SH-SY5Y (cell line): Measurements from ENCODE around the gene SUGCT.

Source experiments
- GATA2 ChIP-seq: IDR thresholded peaks from 2 replicates; pipeline ENCODE4 v1.6.1; 2011; ENCODE audit warnings: mild to moderate bottlenecking, low read depth, low read length
- GATA3 ChIP-seq: IDR thresholded peaks from 2 replicates; pipeline ENCODE4 v1.6.1; 2011; ENCODE audit warnings: low read depth, mild to moderate bottlenecking, low read length, moderate library complexity

DNA sequence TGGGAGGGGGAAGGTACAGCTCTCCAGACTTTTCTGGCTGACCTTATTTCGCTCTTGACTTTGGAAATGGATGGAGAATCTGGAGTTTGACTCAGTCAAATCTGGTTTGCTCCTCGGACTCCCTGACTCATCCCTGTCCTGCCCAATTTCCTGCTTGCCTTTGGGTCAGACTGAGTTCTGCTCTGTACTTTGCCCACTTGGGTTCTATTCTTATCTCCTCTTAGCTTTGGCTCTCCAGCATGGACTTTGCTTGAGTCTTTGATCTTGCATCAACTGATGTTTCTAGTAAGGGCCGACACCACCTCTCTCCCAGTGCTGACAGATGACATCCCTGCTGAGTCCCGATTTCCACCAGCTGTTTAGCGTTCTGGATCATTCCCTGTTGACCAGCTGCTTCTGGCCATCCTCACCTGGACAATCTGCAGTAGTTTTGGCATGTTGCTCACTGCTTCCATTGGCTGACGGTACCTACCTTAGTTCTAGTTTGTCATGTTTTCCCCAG is 335.3 kb downstream of the SUGCT start:
- TF ChIP-seq GATA3 (no peak), GATA2 (no peak)
